ENCODE data around the gene ANKRD27. TPM values are rescaled to one million over a fixed set of nuclear protein-coding genes. Genes with fewer than 3 reads are reported as not detected.
"Not testable (repeated sequence)": the region's sequence is repeated elsewhere in the genome, so short reads cannot be mapped to it uniquely, and the experiment has no call there.

The ANKRD27 gene
- total and polyA plus RNA-seq, 4 experiments from 2014 or later, result 16.0 to 51.2 (median 39.7) TPM

DNA sequence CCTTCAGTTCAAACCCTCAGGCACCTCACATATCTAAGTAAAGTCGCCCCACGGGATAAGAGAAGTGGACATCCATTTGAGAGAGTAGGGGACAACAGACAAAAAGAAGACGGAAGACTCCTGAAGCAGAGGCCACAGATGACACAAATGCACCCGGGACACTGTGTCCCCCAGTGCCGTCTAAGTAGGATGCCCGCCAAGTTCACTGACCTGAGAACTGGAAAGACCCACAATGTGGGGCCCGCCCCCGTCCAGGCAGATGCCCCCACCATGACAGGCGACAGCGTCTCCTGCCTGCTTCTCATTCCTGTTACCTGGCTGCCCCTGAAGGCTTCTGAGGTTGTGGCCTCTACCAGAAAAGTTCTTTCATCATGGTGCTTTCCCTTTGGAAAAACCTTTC lies 16.9 kb downstream of the ANKRD27 start:
- H3K9me3 ChIP-seq (ENCODE audit: control insufficient read depth in 1 of 2, low read length in 2 of 2), result no peaks in the 10 kb centered on the region
- no peaks in the 10 kb centered on the region for H3K27me3 Mint-ChIP-seq
- peaks cover 0 to 4% (median 2%) of the 10 kb centered on the region in 4 donors for H3K4me1 Mint-ChIP-seq
- ChIA-PET CTCF (ENCODE audit: partially characterized antibody) (no interaction called here), POLR2A (ENCODE audit: partially characterized antibody) (interaction anchor here (0.7 kb wide), 1 partner anchor 65 kb away, joined by 3 read pairs; no protein-coding TSS in a partner anchor)
- H3K36me3 ChIP-seq (ENCODE audit: insufficient read depth, low read length), result peaks cover 11% of the 10 kb centered on the region
- no peak overlapping the region for H3K4me3 ChIP-seq (ENCODE audit: low read length in 2 of 2)
- no peak overlapping the region for H3K4me3 Mint-ChIP-seq
- H3K27ac ChIP-seq (ENCODE audit: low read depth, low read length), result no peak overlapping the region
- H3K4me1 ChIP-seq (ENCODE audit: insufficient read depth, low read length), result no peaks in the 10 kb centered on the region
- no peak for DNase-seq
- H3K27ac Mint-ChIP-seq, result peak overlapping the region in 1 of 7 donors; percentile 31
- H3K36me3 Mint-ChIP-seq, result peaks cover 7 to 37% of the 10 kb centered on the region in 2 donors
- intact Hi-C loops (cut with micrococcal nuclease), result no loop called here
- no peaks in the 10 kb centered on the region for H3K27me3 ChIP-seq (ENCODE audit: insufficient read depth, low read length)
- H3K9me3 Mint-ChIP-seq, result no peaks in the 10 kb centered on the region

DNA sequence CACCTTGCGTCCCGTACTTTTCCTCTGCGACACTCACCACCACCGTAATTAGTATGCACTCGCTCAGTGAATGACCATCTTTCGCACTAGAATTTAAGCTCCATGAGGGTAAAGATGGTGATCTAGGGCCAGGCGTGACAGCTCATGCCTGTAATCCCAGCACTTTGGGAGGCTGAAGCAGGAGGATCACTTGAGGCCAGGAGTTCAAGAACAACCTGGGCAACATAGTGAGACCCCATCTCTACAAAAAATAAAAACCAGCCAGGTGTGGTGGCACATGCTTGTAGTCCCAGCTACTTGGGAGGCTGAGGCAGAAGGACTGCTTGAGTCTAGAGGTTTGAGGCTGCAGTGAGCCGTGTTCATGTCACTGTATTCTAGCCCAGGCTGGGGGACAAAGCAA lies 18.6 kb downstream of the ANKRD27 start:
- H3K4me1 ChIP-seq (ENCODE audit: insufficient read depth, low read length); H3K27ac ChIP-seq (ENCODE audit: low read depth, low read length); H3K4me3 ChIP-seq (ENCODE audit: low read length in 2 of 2); intact Hi-C loops (cut with micrococcal nuclease); H3K9me3 Mint-ChIP-seq; H3K27me3 ChIP-seq (ENCODE audit: insufficient read depth, low read length); H3K9me3 ChIP-seq (ENCODE audit: control insufficient read depth in 1 of 2, low read length in 2 of 2); H3K27ac Mint-ChIP-seq; H3K4me3 Mint-ChIP-seq; H3K4me1 Mint-ChIP-seq; DNase-seq; H3K27me3 Mint-ChIP-seq: not testable (repeated sequence)
- ChIA-PET POLR2A (ENCODE audit: partially characterized antibody) (interaction anchor here (0.6 to 1.8 kb wide), 2 partner anchors 8 to 19 kb away, joined by 3 to 4 read pairs; partner anchors contain the start of gene ANKRD27), CTCF (ENCODE audit: partially characterized antibody) (interaction anchor here (1.1 to 1.8 kb wide), 3 partner anchors 20 to 58 kb away, joined by 3 to 5 read pairs (median 5); partner anchors contain the start of gene RGS9BP)
- peaks cover 7 to 41% of the 10 kb centered on the region in 2 donors for H3K36me3 Mint-ChIP-seq
- H3K36me3 ChIP-seq (ENCODE audit: insufficient read depth, low read length), result peaks cover 15% of the 10 kb centered on the region

DNA sequence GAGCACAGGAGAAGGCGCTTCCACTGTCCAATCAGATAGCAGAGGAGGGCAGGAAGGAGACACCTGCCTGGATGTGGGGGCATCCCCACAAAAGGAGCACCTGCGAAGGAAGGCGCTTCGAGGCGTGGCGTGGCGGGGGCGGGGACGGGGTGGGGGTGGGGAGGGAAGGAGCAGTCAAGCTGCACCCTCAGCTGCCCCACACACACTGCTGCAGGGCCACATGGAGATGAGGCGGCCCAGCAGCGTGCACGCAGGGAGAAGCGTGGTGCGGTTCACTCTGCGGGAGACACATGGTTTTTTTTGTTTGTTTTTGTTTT lies 21.4 kb downstream of the ANKRD27 start:
- Mint-ChIP-seq H3K4me1 (no peaks in the 10 kb centered on the region), H3K27ac (no peak overlapping the region), H3K36me3 (peaks cover 18 to 41% of the 10 kb centered on the region in 2 donors), H3K4me3 (no peak overlapping the region), H3K9me3 (no peaks in the 10 kb centered on the region), H3K27me3 (no peaks in the 10 kb centered on the region)
- no peaks in the 10 kb centered on the region for H3K9me3 ChIP-seq (ENCODE audit: control insufficient read depth in 1 of 2, low read length in 2 of 2)
- no peaks in the 10 kb centered on the region for H3K27me3 ChIP-seq (ENCODE audit: insufficient read depth, low read length)
- H3K36me3 ChIP-seq (ENCODE audit: insufficient read depth, low read length), result peaks cover 19% of the 10 kb centered on the region
- intact Hi-C loops (cut with micrococcal nuclease), result no loop called here
- no peaks in the 10 kb centered on the region for H3K4me1 ChIP-seq (ENCODE audit: insufficient read depth, low read length)
- H3K27ac ChIP-seq (ENCODE audit: low read depth, low read length), result no peak overlapping the region
- H3K4me3 ChIP-seq (ENCODE audit: low read length in 2 of 2), result no peak overlapping the region
- ChIA-PET CTCF (ENCODE audit: partially characterized antibody) (no interaction called here), POLR2A (ENCODE audit: partially characterized antibody) (no interaction called here)
- no peak for DNase-seq

DNA sequence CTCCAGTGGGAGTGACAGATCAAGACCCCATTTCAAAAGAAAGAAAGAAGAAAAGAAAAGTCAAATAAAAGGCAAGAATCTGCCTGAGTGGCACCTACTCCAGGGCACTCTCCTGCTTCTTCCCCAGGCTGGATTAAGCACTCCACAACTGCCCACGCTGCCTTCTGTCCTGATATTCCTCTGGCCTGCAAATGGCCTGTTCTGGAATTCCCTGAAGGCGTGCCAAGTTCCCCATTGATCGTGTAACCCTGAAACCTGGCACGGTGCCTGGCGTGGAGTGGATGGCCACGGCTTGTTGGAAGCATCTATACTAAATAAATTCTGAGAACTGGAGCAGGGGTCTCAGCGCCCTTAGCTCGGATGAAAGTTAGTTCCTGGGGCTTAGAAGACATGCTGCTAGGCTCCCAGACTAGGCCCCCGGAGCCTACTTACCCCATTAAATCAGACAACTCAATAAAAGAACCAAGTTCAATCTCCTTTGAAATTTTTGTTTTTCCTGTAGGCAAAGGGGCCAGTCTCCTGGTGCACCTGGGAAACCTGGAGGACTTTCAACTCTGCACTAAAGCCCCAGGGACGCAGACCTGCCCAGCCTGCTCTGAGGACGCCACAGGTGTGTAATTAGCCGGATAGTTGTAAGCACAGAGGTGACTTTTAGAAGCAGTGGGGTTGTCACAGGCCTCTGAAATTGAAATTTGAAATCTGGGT lies 21.9 kb downstream of the ANKRD27 start:
- no peaks in the 10 kb centered on the region for H3K27me3 Mint-ChIP-seq
- CTCF ChIA-PET (ENCODE audit: partially characterized antibody), result no interaction called here
- Histone ChIP-seq H3K4me1 (ENCODE audit: insufficient read depth, low read length) (no peaks in the 10 kb centered on the region), H3K27ac (ENCODE audit: low read depth, low read length) (no peak overlapping the region), H3K9me3 (ENCODE audit: control insufficient read depth in 1 of 2, low read length in 2 of 2) (no peaks in the 10 kb centered on the region), H3K36me3 (ENCODE audit: insufficient read depth, low read length) (peaks cover 16% of the 10 kb centered on the region), H3K27me3 (ENCODE audit: insufficient read depth, low read length) (no peaks in the 10 kb centered on the region), H3K4me3 (ENCODE audit: low read length in 2 of 2) (no peak overlapping the region)
- H3K4me3 Mint-ChIP-seq, result no peak overlapping the region
- POLR2A ChIA-PET (ENCODE audit: partially characterized antibody), result no interaction called here
- intact Hi-C loops (cut with micrococcal nuclease), result no loop called here
- H3K9me3 Mint-ChIP-seq, result no peaks in the 10 kb centered on the region
- H3K27ac Mint-ChIP-seq, result no peak overlapping the region
- H3K4me1 Mint-ChIP-seq, result no peaks in the 10 kb centered on the region
- DNase-seq, result no peak
- H3K36me3 Mint-ChIP-seq, result peaks cover 21 to 40% of the 10 kb centered on the region in 2 donors

DNA sequence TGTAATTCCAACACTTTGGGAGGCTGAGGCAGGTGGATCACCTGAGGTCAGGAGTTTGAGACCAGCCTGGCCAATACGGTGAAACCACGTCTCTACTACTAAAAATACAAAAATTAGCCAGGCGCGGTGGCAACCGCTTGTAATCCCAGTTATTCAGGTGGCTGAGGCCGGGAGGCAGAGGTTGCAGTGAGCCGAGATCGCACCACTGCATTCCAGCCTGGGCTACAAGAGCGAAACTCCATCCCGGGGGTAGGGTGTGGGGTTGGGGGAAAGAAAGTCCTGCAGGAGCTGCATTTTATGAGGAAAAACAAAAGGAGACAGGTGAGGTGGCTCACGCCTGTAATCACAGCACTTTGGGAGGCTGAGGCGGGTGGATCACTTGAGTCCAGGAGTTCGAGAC lies 22.6 kb downstream of the ANKRD27 start:
- H3K27ac ChIP-seq (ENCODE audit: low read depth, low read length); CTCF ChIA-PET (ENCODE audit: partially characterized antibody); H3K9me3 Mint-ChIP-seq; H3K4me3 ChIP-seq (ENCODE audit: low read length in 2 of 2); DNase-seq; H3K4me1 ChIP-seq (ENCODE audit: insufficient read depth, low read length); H3K27ac Mint-ChIP-seq; H3K4me1 Mint-ChIP-seq; intact Hi-C loops (cut with micrococcal nuclease); H3K9me3 ChIP-seq (ENCODE audit: control insufficient read depth in 1 of 2, low read length in 2 of 2); H3K27me3 ChIP-seq (ENCODE audit: insufficient read depth, low read length); H3K4me3 Mint-ChIP-seq; POLR2A ChIA-PET (ENCODE audit: partially characterized antibody); H3K27me3 Mint-ChIP-seq: not testable (repeated sequence)
- peaks cover 25 to 45% of the 10 kb centered on the region in 2 donors for H3K36me3 Mint-ChIP-seq
- peaks cover 16% of the 10 kb centered on the region for H3K36me3 ChIP-seq (ENCODE audit: insufficient read depth, low read length)

DNA sequence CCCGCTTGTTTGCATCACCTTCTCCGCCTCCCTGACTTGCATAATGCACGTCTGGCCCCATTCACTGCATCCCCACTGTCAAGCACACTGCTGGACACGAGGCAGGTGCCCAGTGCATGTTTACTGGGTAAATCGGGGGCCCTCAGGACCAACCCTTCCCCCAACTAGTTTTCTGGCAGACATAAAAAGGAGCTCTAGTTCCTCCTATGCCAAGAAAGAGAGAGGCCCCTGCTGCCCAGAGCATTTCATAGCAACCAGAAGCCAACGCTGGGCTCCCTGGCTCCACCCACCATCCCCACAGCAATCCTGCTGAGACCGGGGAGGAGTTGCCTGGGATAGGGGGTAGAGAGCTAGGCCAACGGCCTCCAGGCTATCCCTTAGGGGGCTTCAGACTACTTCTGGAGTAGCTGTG lies 23.2 kb downstream of the ANKRD27 start:
- Histone ChIP-seq H3K9me3 (ENCODE audit: control insufficient read depth in 1 of 2, low read length in 2 of 2) (no peaks in the 10 kb centered on the region), H3K27me3 (ENCODE audit: insufficient read depth, low read length) (no peaks in the 10 kb centered on the region), H3K36me3 (ENCODE audit: insufficient read depth, low read length) (peaks cover 16% of the 10 kb centered on the region), H3K4me3 (ENCODE audit: low read length in 2 of 2) (no peak overlapping the region), H3K4me1 (ENCODE audit: insufficient read depth, low read length) (no peaks in the 10 kb centered on the region), H3K27ac (ENCODE audit: low read depth, low read length) (no peak overlapping the region)
- Mint-ChIP-seq H3K27me3 (no peaks in the 10 kb centered on the region), H3K4me1 (peaks cover 0 to 10% (median 3%) of the 10 kb centered on the region in 4 donors), H3K9me3 (no peaks in the 10 kb centered on the region), H3K36me3 (peaks cover 25 to 44% of the 10 kb centered on the region in 2 donors), H3K27ac (peak overlapping the region in 1 of 7 donors; percentile 15), H3K4me3 (no peak overlapping the region)
- intact Hi-C loops (cut with micrococcal nuclease), result no loop called here
- CTCF ChIA-PET (ENCODE audit: partially characterized antibody), result interaction anchor here (0.6 kb wide), 1 partner anchor 68 kb away, joined by 3 read pairs; no protein-coding TSS in a partner anchor
- POLR2A ChIA-PET (ENCODE audit: partially characterized antibody), result no interaction called here
- no peak for DNase-seq

DNA sequence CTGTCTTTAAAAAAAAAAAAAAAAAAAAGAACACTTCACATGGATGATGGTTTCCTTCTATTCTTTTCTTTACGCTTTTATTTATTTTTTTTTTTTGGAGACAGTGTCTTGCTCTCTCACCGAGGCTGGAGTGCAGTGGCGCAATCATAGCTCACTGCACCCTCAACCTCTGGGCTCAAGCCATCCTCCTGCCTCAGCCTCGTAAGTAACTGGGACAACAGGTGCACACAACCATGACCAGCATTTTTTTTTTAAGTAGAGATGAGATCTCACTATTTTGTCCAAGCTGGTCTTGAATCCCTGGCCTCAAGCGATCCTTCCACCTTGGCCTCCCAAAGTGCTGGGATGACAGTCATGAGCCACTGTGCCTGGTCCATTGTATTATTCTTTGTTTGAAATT lies 24.3 kb downstream of the ANKRD27 start:
- intact Hi-C loops (cut with micrococcal nuclease), result no loop called here
- Histone ChIP-seq H3K9me3 (ENCODE audit: control insufficient read depth in 1 of 2, low read length in 2 of 2) (no peaks in the 10 kb centered on the region), H3K4me3 (ENCODE audit: low read length in 2 of 2) (no peak overlapping the region), H3K27me3 (ENCODE audit: insufficient read depth, low read length) (no peaks in the 10 kb centered on the region), H3K36me3 (ENCODE audit: insufficient read depth, low read length) (peaks cover 12% of the 10 kb centered on the region), H3K4me1 (ENCODE audit: insufficient read depth, low read length) (no peaks in the 10 kb centered on the region), H3K27ac (ENCODE audit: low read depth, low read length) (no peak overlapping the region)
- DNase-seq, result no peak
- Mint-ChIP-seq H3K36me3 (peaks cover 22 to 42% of the 10 kb centered on the region in 2 donors), H3K9me3 (no peaks in the 10 kb centered on the region), H3K4me3 (no peak overlapping the region), H3K27ac (peak overlapping the region in 1 of 7 donors; percentile 30), H3K4me1 (peaks cover 0 to 13% (median 5%) of the 10 kb centered on the region in 4 donors), H3K27me3 (no peaks in the 10 kb centered on the region)
- ChIA-PET POLR2A (ENCODE audit: partially characterized antibody) (no interaction called here), CTCF (ENCODE audit: partially characterized antibody) (no interaction called here)
